HepG2 (cell line): Measurements from ENCODE around the gene CNKSR3. TPM values are rescaled to one million over a fixed set of nuclear protein-coding genes. Genes with fewer than 3 reads are reported as not detected.
A peak's percentile ranks its signal among the peaks of the same experiment; 100 is the strongest.

Experiments used
- CEBPB ChIP-seq: IDR thresholded peaks from 2 replicates; pipeline ENCODE4 v1.6.1; 2011; ENCODE audit warnings: low read depth, low read length, improper control_type of control experiment, borderline replicate concordance
- DNMT1 ChIP-seq: sonication (generic); formaldehyde crosslinking; IDR thresholded peaks from 2 replicates; pipeline ENCODE4 v1.5.1; 2020; ENCODE audit warnings: mild to moderate bottlenecking, missing genetic modification reagents
- HMG20A ChIP-seq: IDR thresholded peaks from 2 replicates; pipeline ENCODE4 v1.6.1; 2016; ENCODE audit warnings: borderline replicate concordance
- KAT7 ChIP-seq: IDR thresholded peaks from 2 replicates; pipeline ENCODE4 v1.6.1; 2018; ENCODE audit warnings: borderline replicate concordance, missing compliant biosample characterization
- MBD4 ChIP-seq: IDR thresholded peaks from 2 replicates; pipeline ENCODE4 v1.6.1; 2012; ENCODE audit warnings: low read length, inconsistent platforms, borderline replicate concordance
- NFIC ChIP-seq: IDR thresholded peaks from 2 replicates; pipeline ENCODE4 v1.6.1; 2012; ENCODE audit warnings: mild to moderate bottlenecking, low read length, inconsistent platforms
- NR2F1 ChIP-seq, 2 experiments: fragments of 450-650 bp in 1 of 2; formaldehyde crosslinking in 1 of 2; IDR thresholded peaks; 2 replicates each; pipeline versions ENCODE4 v1.5.0 to v1.6.1; 2016 to 2020; ENCODE audit warnings: mild to moderate bottlenecking in 1 of 2, missing compliant biosample characterization in 1 of 2, missing genetic modification reagents in 1 of 2, moderate library complexity in 1 of 2
- POLR2AphosphoS2 ChIP-seq: IDR thresholded peaks from 2 replicates; pipeline ENCODE4 v1.6.1; 2011; ENCODE audit warnings: low read depth, low read length, improper control_type of control experiment
- PPARG ChIP-seq: conservative IDR thresholded peaks from 2 replicates; pipeline ENCODE4 v1.6.1; 2016; ENCODE audit warnings: missing biosample characterization, missing genetic modification reagents
- SALL1 ChIP-seq: sonication (generic); formaldehyde crosslinking; IDR thresholded peaks from 2 replicates; pipeline ENCODE4 v1.8.0; 2022; ENCODE audit warnings: mild to moderate bottlenecking, missing genetic modification reagents
- SOX5 ChIP-seq: IDR thresholded peaks from 2 replicates; pipeline ENCODE4 v1.6.1; 2016; ENCODE audit warnings: borderline replicate concordance
- SUZ12 ChIP-seq: fragments of 150-350 bp; IDR thresholded peaks from 2 replicates; pipeline ENCODE4 v1.6.1; 2014; ENCODE audit warnings: low read depth, low read length
- THAP11 ChIP-seq: IDR thresholded peaks from 2 replicates; pipeline ENCODE4 v1.6.1; 2016; ENCODE audit warnings: missing biosample characterization, missing genetic modification reagents
- ZNF331 ChIP-seq: sonication (generic); formaldehyde crosslinking; IDR thresholded peaks from 2 replicates; pipeline ENCODE4 v1.4.0; 2020; ENCODE audit warnings: missing genetic modification reagents
- ZNF570 ChIP-seq: sonication (generic); formaldehyde crosslinking; IDR thresholded peaks from 2 replicates; pipeline ENCODE4 v1.4.0; 2020; ENCODE audit warnings: mild to moderate bottlenecking, missing genetic modification reagents, borderline replicate concordance
- ZNF615 ChIP-seq: sonication (generic); formaldehyde crosslinking; IDR thresholded peaks from 2 replicates; pipeline ENCODE4 v1.5.0; 2020; ENCODE audit warnings: mild to moderate bottlenecking, missing genetic modification reagents, borderline replicate concordance
- ZNF670 ChIP-seq: sonication (generic); formaldehyde crosslinking; IDR thresholded peaks from 2 replicates; pipeline ENCODE4 v1.8.0; 2022; ENCODE audit warnings: mild to moderate bottlenecking, missing genetic modification reagents, borderline replicate concordance
- ZNF879 ChIP-seq: sonication (generic); formaldehyde crosslinking; IDR thresholded peaks from 2 replicates; pipeline ENCODE4 v1.8.1; 2023; ENCODE audit warnings: missing genetic modification reagents
- polyA plus RNA-seq, 8 experiments: library from polyadenylated mRNA; depleted of rRNA in 3 of 8; stranded (reverse) in 7 of 8; unstranded in 1 of 8; fragments of >200 nt; fragmentation: Illumina TruSeq in 4 of 8; extraction: Trizol in 4 of 8; gene quantifications; 2 replicates each; pipeline versions ENCODE4 v1.2.1 to v1.2.3, GENCODE V29; 2011 to 2016; ENCODE audit warnings: low read depth in 4 of 8, missing spikeins in 1 of 8, mixed read lengths in 1 of 8; ENCODE audit not compliant: insufficient read depth in 1 of 8
- total RNA-seq, 5 experiments: library from RNA; depleted of rRNA; stranded (reverse); fragments of >200 nt; fragmentation: Illumina TruSeq; extraction: Trizol; gene quantifications; 2 replicates each; pipeline ENCODE4 v1.2.3, GENCODE V29; 2016; ENCODE audit warnings: low read depth in 1 of 5
- TF ChIP-seq, protein P1 (sequence below): sonication (generic); formaldehyde crosslinking; IDR thresholded peaks from 2 replicates; pipeline ENCODE4 v1.4.0; 2020; ENCODE audit warnings: missing genetic modification reagents
- TF ChIP-seq, protein P2 (sequence below): fragments of 450-650 bp; IDR thresholded peaks from 2 replicates; pipeline ENCODE4 v1.6.1; 2016
- TF ChIP-seq, protein P3 (sequence below): sonication (generic); formaldehyde crosslinking; IDR thresholded peaks from 2 replicates; pipeline ENCODE4 v1.4.0; 2020; ENCODE audit warnings: missing genetic modification reagents
- TF ChIP-seq, protein P4 (sequence below): IDR thresholded peaks from 2 replicates; pipeline ENCODE4 v1.6.1; 2016; ENCODE audit warnings: low read depth
- TF ChIP-seq, protein P5 (sequence below): sonication (generic); formaldehyde crosslinking; IDR thresholded peaks from 2 replicates; pipeline ENCODE4 v1.4.0; 2020; ENCODE audit warnings: missing genetic modification reagents

Gene CNKSR3
- total and polyA plus RNA-seq, 2 of the 13 experiments (the other 11 are each of a cell fraction or from before 2014, with no cell fraction given) = 9.2 to 38.6 TPM

DNA sequence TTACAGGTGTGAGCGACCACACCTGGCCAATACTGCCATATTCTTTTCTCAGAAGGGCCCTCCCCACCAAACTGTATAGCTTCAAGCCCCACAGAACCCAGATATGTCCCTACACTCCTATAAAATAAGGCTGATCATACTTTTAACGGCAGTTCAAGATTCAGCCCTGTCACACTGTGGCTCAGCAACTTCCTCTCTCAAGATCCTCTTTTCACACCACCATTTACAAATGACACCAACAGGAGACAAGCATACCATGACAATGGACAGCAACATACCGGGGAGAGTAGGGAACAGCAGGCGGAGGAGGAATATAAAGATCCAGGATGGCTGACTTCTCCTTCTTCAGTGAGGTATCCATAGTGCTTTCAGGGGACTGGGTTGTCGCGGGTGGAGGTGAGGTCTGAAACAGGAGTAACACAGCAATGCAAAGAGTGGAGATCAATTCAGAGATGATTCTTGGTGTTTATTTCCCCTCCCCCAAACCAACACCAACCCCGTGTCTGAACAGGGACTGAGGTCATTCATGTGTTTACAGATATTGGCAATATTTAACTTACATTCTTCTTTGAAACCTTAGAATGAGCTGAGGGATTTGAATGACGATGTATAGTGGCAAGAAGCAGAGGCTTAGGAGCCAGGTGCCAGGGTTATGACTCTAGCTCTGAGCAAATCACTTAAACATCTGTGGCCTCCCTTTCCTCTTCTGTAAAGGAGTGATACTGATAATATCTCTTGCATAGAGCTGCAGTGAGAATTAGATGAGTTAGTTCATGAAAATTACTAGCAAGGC lies 96.3 kb downstream of the CNKSR3 start (continued):
- TF ChIP-seq, protein P1, sequence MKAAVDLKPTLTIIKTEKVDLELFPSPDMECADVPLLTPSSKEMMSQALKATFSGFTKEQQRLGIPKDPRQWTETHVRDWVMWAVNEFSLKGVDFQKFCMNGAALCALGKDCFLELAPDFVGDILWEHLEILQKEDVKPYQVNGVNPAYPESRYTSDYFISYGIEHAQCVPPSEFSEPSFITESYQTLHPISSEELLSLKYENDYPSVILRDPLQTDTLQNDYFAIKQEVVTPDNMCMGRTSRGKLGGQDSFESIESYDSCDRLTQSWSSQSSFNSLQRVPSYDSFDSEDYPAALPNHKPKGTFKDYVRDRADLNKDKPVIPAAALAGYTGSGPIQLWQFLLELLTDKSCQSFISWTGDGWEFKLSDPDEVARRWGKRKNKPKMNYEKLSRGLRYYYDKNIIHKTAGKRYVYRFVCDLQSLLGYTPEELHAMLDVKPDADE (CRISPR knock-in tag) = no peak
- TF ChIP-seq ZNF570 (CRISPR knock-in tag) = no peak
- TF ChIP-seq, protein P2, sequence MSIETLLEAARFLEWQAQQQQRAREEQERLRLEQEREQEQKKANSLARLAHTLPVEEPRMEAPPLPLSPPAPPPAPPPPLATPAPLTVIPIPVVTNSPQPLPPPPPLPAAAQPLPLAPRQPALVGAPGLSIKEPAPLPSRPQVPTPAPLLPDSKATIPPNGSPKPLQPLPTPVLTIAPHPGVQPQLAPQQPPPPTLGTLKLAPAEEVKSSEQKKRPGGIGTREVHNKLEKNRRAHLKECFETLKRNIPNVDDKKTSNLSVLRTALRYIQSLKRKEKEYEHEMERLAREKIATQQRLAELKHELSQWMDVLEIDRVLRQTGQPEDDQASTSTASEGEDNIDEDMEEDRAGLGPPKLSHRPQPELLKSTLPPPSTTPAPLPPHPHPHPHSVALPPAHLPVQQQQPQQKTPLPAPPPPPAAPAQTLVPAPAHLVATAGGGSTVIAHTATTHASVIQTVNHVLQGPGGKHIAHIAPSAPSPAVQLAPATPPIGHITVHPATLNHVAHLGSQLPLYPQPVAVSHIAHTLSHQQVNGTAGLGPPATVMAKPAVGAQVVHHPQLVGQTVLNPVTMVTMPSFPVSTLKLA = no peak
- TF ChIP-seq KAT7 (CRISPR knock-in tag) = no peak
- peak; percentile 61; the same call in 1 of the 2 replicates for TF ChIP-seq PPARG (CRISPR knock-in tag)
- TF ChIP-seq, protein P3, sequence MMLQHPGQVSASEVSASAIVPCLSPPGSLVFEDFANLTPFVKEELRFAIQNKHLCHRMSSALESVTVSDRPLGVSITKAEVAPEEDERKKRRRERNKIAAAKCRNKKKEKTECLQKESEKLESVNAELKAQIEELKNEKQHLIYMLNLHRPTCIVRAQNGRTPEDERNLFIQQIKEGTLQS (CRISPR knock-in tag) = peak; percentile 60
- TF ChIP-seq THAP11 (CRISPR knock-in tag) = 0 out of 2 replicates have a peak, but pooled peaks have one; percentile 31
- TF ChIP-seq, protein P4, sequence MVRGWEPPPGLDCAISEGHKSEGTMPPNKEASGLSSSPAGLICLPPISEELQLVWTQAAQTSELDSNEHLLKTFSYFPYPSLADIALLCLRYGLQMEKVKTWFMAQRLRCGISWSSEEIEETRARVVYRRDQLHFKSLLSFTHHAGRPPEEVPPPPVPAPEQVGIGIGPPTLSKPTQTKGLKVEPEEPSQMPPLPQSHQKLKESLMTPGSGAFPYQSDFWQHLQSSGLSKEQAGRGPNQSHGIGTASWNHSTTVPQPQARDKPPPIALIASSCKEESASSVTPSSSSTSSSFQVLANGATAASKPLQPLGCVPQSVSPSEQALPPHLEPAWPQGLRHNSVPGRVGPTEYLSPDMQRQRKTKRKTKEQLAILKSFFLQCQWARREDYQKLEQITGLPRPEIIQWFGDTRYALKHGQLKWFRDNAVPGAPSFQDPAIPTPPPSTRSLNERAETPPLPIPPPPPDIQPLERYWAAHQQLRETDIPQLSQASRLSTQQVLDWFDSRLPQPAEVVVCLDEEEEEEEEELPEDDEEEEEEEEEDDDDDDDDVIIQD (CRISPR knock-in tag) = peak; percentile 77; the same call in 1 of the 2 replicates
- no peak for TF ChIP-seq POLR2AphosphoS2
- peak; percentile 42; the same call in 1 of the 2 replicates for TF ChIP-seq NFIC
- no peak for TF ChIP-seq MBD4
- no peak for TF ChIP-seq DNMT1 (CRISPR knock-in tag)
- peak; percentile 82; the same call in 1 of the 2 replicates for TF ChIP-seq HMG20A (CRISPR knock-in tag)
- peak; percentile 36; the same call in 1 of the 2 replicates for TF ChIP-seq CEBPB
- TF ChIP-seq ZNF670 (CRISPR knock-in tag) = peak; percentile 63; the same call in 1 of the 2 replicates
- peak; percentile 82 for TF ChIP-seq SOX5 (CRISPR knock-in tag)
- peak; percentile 56; the same call in 1 of the 2 replicates for TF ChIP-seq ZNF331 (CRISPR knock-in tag)
- TF ChIP-seq ZNF879 (CRISPR knock-in tag) = no peak
- peak; percentile 71 for TF ChIP-seq SALL1 (CRISPR knock-in tag)
- TF ChIP-seq SUZ12 = no peak
- TF ChIP-seq, protein P5, sequence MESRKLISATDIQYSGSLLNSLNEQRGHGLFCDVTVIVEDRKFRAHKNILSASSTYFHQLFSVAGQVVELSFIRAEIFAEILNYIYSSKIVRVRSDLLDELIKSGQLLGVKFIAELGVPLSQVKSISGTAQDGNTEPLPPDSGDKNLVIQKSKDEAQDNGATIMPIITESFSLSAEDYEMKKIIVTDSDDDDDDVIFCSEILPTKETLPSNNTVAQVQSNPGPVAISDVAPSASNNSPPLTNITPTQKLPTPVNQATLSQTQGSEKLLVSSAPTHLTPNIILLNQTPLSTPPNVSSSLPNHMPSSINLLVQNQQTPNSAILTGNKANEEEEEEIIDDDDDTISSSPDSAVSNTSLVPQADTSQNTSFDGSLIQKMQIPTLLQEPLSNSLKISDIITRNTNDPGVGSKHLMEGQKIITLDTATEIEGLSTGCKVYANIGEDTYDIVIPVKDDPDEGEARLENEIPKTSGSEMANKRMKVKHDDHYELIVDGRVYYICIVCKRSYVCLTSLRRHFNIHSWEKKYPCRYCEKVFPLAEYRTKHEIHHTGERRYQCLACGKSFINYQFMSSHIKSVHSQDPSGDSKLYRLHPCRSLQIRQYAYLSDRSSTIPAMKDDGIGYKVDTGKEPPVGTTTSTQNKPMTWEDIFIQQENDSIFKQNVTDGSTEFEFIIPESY = peak; percentile 44; the same call in 1 of the 2 replicates
- TF ChIP-seq ZNF615 = peak; percentile 60; the same call in 1 of the 2 replicates
- TF ChIP-seq NR2F1 (CRISPR knock-in tag; IDR thresholded peaks at IDR 0.05) = no peak
